Skeletal muscle tissue (tissue), 4 donors: ENCODE measurements around the gene PALLD. TPM values are rescaled to one million over a fixed set of nuclear protein-coding genes. Genes with fewer than 3 reads are reported as not detected.

ENCODE experiments used
- H3K27ac ChIP-seq: one replicate; pipeline ENCODE4 v1.7.0; 2013; ENCODE audit warnings: mild to moderate bottlenecking, low read depth, low read length, inconsistent platforms
- H3K27me3 ChIP-seq, 3 donors: one replicate each; pipeline ENCODE4 v1.7.0; 2013; ENCODE audit warnings: low read length in 3 of 3; ENCODE audit not compliant: control insufficient read depth in 3 of 3, insufficient read depth in 3 of 3
- H3K36me3 ChIP-seq, 3 donors: one replicate each; pipeline ENCODE4 v1.7.0; 2013; ENCODE audit warnings: low read length in 3 of 3; ENCODE audit not compliant: control insufficient read depth in 3 of 3, insufficient read depth in 3 of 3
- H3K4me1 ChIP-seq, 3 donors: one replicate each; pipeline ENCODE4 v1.7.0; 2013; ENCODE audit warnings: low read length in 3 of 3, mild to moderate bottlenecking in 3 of 3; ENCODE audit not compliant: control insufficient read depth in 3 of 3, insufficient read depth in 3 of 3
- H3K4me3 ChIP-seq, 3 donors: one replicate each; pipeline ENCODE4 v1.7.0; 2013; ENCODE audit warnings: low read length in 3 of 3
- H3K9ac ChIP-seq, 3 donors: one replicate each; pipeline ENCODE4 v1.7.0; 2013; ENCODE audit warnings: low read length in 3 of 3, mild to moderate bottlenecking in 3 of 3, moderate library complexity in 2 of 3, low read depth in 1 of 3
- H3K9me3 ChIP-seq, 3 donors: one replicate each; pipeline ENCODE4 v1.7.0; 2013; ENCODE audit warnings: low read length in 3 of 3; ENCODE audit not compliant: control insufficient read depth in 3 of 3
- total RNA-seq: library from RNA; depleted of rRNA; stranded (reverse); fragments of >200 nt; gene quantifications from one replicate; pipeline ENCODE4 v1.2.3, GENCODE V29; 2014
- donor health status: Osteomylitis.

The PALLD gene
- total RNA-seq, 1 donor from 2014 or later, result 140 TPM

DNA sequence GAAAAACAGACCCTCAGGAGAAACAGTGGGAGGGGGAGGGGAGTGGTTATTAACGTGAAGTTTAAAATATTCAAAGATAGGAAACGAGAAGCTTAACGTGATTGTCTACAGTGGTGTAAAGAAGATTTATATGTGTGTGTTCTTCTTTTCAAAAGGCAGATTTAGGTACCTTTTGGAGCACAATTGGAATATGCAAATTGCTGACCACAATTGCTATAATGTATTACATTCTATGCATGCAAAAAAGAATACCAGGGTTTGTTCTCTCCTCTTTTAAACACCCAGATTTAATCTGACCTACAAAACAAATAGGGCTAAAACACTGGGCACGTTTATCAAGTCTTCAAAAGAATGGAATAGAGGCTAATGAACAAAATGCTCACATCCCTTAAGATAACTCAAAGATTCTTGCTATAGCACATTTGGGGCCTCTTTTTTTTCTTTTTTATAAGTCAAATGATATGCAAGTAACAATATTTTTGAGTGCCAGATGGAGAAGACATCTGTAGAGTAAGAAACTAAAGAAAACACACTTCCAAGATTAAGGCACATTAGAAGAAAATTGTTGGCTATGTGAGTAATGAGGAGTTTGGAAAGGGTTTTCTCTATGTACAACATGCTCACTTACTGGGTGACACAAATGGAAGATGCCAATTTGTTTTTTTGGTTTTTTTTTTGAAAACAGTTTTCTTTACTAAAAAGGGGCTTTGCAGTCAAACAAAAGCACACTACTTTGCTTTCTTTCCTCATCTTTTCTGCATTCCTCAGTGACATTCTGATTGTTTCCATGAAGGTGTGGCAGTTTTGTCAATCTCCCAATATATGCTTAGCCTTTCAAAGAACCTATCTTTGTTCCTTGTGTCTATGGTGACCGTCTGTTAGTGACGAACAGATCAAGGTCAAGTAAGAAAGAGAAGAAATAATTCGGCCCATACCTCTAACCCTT is 240.3 kb downstream of the PALLD start:
- peaks cover 1 to 10% (median 4%) of the 10 kb centered on the region in 3 donors for H3K4me1 ChIP-seq
- no peak overlapping the region for H3K9ac ChIP-seq
- no peaks in the 10 kb centered on the region for H3K9me3 ChIP-seq
- H3K4me3 ChIP-seq, result no peak overlapping the region
- no peak overlapping the region for H3K27ac ChIP-seq
- H3K27me3 ChIP-seq, result no peaks in the 10 kb centered on the region
- H3K36me3 ChIP-seq, result no peaks in the 10 kb centered on the region

DNA sequence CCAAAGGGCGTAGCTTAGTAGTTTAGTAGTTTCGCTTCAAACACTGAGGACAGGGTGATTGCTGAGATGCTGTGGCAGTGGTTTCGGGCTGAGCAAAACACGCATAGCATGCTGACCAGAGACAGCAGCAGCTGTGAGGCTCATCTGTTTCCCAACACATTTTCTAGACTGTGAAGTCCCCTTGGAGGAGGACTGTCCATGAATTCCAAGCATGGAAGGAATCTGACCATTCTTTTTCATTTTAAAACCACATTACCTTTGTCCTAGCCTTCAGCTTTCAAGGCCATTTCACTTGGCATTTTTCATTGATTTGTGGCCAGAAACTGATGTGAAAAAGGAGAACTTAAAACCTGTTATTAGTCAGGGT is 240.9 kb downstream of the PALLD start:
- Histone ChIP-seq H3K27me3 (no peaks in the 10 kb centered on the region), H3K4me1 (peaks cover 4 to 10% (median 8%) of the 10 kb centered on the region in 3 donors), H3K27ac (no peak overlapping the region), H3K36me3 (no peaks in the 10 kb centered on the region), H3K4me3 (no peak overlapping the region), H3K9me3 (no peaks in the 10 kb centered on the region), H3K9ac (no peak overlapping the region)

DNA sequence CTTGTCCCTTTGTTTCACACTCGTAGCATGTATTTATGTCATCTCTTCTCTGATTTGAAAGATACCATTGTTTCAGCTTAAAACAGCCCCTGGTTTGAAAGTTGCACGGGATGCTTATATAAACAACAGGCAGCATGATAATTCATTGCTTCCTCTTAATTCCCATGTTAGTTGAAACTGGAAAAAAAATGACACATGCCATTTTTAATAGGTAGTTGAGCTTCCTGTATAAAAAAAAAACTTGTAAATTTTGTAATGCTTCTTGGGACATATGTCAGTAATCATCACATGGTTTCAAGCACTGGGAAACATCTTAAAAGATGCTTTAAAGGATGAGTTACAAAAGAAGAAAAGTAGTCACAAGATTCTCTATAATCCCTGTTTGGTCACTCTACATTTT is 243.0 kb downstream of the PALLD start:
- no peaks in the 10 kb centered on the region for H3K9me3 ChIP-seq
- peaks cover 6 to 18% (median 9%) of the 10 kb centered on the region in 3 donors for H3K4me1 ChIP-seq
- no peaks in the 10 kb centered on the region for H3K36me3 ChIP-seq
- H3K4me3 ChIP-seq, result no peak overlapping the region
- no peak overlapping the region for H3K9ac ChIP-seq
- H3K27me3 ChIP-seq, result no peaks in the 10 kb centered on the region
- H3K27ac ChIP-seq, result no peak overlapping the region

DNA sequence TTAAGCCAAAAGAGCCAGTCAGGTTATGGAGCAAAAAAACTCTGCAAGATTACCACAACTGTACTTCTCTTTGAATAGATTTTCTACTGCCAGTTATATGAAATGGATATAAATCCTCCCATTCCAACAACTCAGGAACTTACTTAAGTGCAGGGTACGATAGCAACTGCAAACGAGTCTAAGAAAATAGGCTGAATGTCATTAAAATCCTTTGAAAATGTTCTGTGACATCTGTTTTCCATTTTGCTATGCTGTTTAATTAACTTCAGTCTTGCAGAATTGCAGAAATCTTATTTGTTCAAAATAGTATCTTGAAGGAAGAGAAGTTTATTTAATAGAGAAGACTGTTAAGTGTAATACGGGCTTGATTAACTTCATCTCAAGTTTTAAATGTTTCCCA is 243.8 kb downstream of the PALLD start:
- Histone ChIP-seq H3K9ac (no peak overlapping the region), H3K27ac (no peak overlapping the region), H3K27me3 (no peaks in the 10 kb centered on the region), H3K4me1 (peaks cover 0 to 15% (median 9%) of the 10 kb centered on the region in 3 donors), H3K9me3 (no peaks in the 10 kb centered on the region), H3K4me3 (no peak overlapping the region), H3K36me3 (no peaks in the 10 kb centered on the region)

DNA sequence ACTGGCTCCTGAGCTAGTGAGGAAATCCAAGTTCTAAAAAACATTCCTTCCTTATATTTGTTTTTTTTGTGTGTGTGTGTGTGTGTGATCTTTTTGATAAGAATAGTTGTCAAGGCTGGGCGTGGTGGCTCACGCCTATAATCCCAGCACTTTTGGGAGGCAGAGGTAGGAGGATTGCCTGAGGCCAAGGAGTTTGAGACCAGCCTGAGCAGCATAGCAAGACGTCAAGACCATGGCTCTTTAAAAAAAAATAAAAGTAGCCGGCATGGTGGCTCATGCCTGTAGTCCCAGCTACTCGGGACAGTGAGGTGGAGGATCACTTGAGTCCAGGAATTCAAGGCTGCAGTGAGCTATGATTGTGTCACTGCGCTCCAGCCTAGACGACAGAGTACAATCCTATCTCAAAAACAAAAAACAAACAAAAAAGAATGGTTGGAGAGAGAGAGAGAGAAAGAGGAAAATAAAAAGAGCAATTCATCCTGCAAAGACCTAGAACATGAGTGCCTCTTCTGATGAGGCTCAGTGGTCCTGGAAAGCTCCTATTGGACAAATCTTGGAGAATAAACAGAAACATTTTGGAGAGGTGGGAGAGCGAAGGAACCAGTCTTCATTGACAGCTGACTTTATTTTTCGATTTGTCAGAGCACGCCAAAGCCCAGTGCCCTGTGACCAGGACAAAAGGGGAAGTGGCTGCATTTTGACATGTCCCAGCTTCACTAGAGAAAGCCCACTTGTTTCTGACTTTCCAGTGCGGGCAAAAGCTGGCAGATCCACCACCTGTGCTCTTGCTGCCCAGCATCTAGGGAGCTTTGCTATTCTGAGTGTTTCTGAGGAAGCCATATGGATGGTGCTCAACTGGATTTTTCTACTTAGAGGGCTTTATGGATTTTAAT is 244.7 kb downstream of the PALLD start:
- no peak overlapping the region for H3K27ac ChIP-seq
- H3K4me1 ChIP-seq, result peaks cover 0 to 15% (median 9%) of the 10 kb centered on the region in 3 donors

DNA sequence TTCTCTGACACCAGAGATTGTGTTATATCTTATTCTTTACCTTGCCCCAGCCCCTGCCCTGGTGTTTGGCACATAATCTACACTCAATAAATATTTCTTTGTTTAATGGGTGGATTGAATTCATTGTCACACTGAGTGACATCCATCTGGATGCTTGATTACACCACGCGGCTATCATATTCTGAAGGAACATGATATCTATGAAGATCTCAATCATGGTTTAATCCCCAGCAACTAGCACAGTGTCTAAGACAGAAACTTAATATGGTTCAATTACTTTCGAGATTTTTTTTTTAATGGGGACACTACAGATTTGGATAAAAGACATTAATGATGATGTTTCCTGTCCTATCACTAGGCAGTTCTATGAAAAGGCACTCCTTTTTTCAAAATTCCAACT is 246.3 kb downstream of the PALLD start:
- Histone ChIP-seq H3K36me3 (no peaks in the 10 kb centered on the region), H3K4me1 (peaks cover 0 to 15% (median 9%) of the 10 kb centered on the region in 3 donors), H3K27ac (no peak overlapping the region), H3K9ac (no peak overlapping the region), H3K27me3 (no peaks in the 10 kb centered on the region), H3K9me3 (no peaks in the 10 kb centered on the region), H3K4me3 (no peak overlapping the region)

More for the DNA sequence above, 244.7 kb downstream of the PALLD start:
- Histone ChIP-seq H3K27me3 (no peaks in the 10 kb centered on the region), H3K36me3 (no peaks in the 10 kb centered on the region), H3K9me3 (no peaks in the 10 kb centered on the region), H3K4me3 (no peak overlapping the region), H3K9ac (no peak overlapping the region)

DNA sequence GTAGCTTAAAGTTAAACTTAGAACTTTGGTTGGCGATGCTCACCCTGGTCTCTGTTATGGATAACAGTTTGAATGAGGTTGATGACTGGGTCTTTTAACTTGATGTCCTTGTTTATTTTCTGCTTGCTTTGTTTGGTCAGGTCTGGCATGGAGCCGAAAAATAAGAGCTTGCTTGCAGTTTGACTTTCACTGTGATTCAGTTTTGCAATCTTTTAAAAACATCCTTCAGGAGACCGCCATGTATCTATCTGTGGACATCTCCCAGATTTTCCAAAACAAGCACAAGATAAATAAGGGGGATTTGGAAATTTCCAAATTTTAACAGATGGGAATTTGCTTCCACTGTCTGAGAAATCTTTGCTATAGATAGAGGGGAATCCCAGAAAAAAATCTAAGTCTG is 246.7 kb downstream of the PALLD start:
- H3K9ac ChIP-seq, result no peak overlapping the region
- peaks cover 0 to 15% (median 9%) of the 10 kb centered on the region in 3 donors for H3K4me1 ChIP-seq
- no peaks in the 10 kb centered on the region for H3K27me3 ChIP-seq
- no peaks in the 10 kb centered on the region for H3K36me3 ChIP-seq
- H3K4me3 ChIP-seq, result no peak overlapping the region
- H3K9me3 ChIP-seq, result no peaks in the 10 kb centered on the region
- H3K27ac ChIP-seq, result no peak overlapping the region

DNA sequence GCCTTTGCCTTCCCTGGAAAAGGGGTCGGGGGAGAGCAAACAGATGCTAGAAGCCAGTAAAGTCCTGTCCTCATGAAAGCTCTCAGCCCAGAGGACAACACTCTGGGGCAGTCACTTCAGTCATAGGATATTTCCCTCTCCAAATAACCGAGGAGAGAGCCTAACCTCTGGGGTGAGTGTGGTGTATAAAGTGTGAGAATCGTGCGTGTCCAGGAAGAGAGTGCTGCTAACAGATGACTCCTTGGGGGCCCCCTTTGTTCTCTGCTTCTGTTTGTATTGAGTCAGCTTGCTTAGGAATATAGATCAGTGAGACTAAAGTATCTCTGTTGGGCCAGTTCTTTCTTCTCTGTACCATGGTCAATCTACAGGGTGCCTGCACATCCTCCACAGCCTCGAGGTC is 247.2 kb downstream of the PALLD start:
- H3K27ac ChIP-seq, result no peak overlapping the region
- peaks cover 0 to 15% (median 9%) of the 10 kb centered on the region in 3 donors for H3K4me1 ChIP-seq
- no peak overlapping the region for H3K4me3 ChIP-seq
- no peak overlapping the region for H3K9ac ChIP-seq
- H3K36me3 ChIP-seq, result no peaks in the 10 kb centered on the region
- no peaks in the 10 kb centered on the region for H3K9me3 ChIP-seq
- no peaks in the 10 kb centered on the region for H3K27me3 ChIP-seq

DNA sequence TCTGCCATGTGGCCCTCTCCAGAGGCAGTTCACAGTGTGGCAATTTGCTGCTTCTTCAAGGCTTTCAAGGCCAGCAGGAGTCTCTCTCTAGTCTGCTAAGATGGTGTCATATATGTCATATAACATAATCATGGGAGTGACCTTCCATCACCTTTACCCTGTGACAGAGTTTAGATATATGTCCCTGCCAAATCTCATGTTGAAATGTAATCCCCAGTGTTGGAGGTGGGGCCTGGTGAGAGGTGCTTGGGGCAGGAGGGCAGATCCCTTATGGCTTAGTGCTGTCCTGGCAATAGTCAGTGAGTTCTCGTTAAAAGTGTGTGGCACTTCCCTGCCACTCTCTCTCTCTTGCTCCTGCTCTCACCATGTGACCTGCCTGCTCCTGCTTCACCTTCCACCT is 252.0 kb downstream of the PALLD start:
- H3K9me3 ChIP-seq, result no peaks in the 10 kb centered on the region
- no peak overlapping the region for H3K27ac ChIP-seq
- no peaks in the 10 kb centered on the region for H3K36me3 ChIP-seq
- peaks cover 4 to 11% (median 5%) of the 10 kb centered on the region in 3 donors for H3K4me1 ChIP-seq
- H3K27me3 ChIP-seq, result no peaks in the 10 kb centered on the region
- H3K9ac ChIP-seq, result no peak overlapping the region
- H3K4me3 ChIP-seq, result no peak overlapping the region
